Measurements from ENCODE around the gene LPP.

DNA sequence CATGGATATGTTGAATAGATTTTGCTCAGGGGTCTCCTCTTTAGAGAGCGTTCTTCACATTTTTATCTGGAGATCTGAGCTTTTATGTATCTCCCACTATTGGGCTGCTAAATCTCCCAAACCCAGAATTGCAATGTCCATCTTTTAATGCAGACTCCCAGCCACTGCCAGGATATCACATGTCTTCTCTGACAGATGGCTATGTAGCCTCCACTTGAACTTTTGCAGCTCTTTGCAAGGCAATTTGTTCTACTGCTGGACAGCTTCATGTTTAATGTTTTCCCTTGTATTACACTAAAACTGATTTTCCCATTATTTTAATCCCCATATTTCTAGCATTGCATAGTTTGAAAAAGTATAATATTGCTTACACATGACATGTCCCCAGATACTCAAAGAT is 177.2 kb downstream of the LPP start:
- TF ChIP-seq, protein P1, sequence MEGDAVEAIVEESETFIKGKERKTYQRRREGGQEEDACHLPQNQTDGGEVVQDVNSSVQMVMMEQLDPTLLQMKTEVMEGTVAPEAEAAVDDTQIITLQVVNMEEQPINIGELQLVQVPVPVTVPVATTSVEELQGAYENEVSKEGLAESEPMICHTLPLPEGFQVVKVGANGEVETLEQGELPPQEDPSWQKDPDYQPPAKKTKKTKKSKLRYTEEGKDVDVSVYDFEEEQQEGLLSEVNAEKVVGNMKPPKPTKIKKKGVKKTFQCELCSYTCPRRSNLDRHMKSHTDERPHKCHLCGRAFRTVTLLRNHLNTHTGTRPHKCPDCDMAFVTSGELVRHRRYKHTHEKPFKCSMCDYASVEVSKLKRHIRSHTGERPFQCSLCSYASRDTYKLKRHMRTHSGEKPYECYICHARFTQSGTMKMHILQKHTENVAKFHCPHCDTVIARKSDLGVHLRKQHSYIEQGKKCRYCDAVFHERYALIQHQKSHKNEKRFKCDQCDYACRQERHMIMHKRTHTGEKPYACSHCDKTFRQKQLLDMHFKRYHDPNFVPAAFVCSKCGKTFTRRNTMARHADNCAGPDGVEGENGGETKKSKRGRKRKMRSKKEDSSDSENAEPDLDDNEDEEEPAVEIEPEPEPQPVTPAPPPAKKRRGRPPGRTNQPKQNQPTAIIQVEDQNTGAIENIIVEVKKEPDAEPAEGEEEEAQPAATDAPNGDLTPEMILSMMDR (IDR thresholded peaks at IDR 0.05; ENCODE audit: insufficient read depth, low read length), result no peak
- TF ChIP-seq, protein P2, sequence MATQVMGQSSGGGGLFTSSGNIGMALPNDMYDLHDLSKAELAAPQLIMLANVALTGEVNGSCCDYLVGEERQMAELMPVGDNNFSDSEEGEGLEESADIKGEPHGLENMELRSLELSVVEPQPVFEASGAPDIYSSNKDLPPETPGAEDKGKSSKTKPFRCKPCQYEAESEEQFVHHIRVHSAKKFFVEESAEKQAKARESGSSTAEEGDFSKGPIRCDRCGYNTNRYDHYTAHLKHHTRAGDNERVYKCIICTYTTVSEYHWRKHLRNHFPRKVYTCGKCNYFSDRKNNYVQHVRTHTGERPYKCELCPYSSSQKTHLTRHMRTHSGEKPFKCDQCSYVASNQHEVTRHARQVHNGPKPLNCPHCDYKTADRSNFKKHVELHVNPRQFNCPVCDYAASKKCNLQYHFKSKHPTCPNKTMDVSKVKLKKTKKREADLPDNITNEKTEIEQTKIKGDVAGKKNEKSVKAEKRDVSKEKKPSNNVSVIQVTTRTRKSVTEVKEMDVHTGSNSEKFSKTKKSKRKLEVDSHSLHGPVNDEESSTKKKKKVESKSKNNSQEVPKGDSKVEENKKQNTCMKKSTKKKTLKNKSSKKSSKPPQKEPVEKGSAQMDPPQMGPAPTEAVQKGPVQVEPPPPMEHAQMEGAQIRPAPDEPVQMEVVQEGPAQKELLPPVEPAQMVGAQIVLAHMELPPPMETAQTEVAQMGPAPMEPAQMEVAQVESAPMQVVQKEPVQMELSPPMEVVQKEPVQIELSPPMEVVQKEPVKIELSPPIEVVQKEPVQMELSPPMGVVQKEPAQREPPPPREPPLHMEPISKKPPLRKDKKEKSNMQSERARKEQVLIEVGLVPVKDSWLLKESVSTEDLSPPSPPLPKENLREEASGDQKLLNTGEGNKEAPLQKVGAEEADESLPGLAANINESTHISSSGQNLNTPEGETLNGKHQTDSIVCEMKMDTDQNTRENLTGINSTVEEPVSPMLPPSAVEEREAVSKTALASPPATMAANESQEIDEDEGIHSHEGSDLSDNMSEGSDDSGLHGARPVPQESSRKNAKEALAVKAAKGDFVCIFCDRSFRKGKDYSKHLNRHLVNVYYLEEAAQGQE (IDR thresholded peaks at IDR 0.05; ENCODE audit: insufficient replicate concordance, low read depth), result no peak
